GM18520 (cell line): ENCODE measurements around the gene CBFB.

Experiments used
- ATAC-seq: cut with Tn5 transposase; IDR thresholded peaks from one replicate; pipeline ENCODE4 v1.9.1; 2021; ENCODE audit not compliant: unreplicated experiment

The CBFB gene

GRCh38 chr16:67016681-67017420 lies 12.1 kb upstream of the CBFB start:
- no peak for ATAC-seq

GRCh38 chr16:67017421-67017750 lies 11.6 kb upstream of the CBFB start:
- ATAC-seq, result no peak

DNA sequence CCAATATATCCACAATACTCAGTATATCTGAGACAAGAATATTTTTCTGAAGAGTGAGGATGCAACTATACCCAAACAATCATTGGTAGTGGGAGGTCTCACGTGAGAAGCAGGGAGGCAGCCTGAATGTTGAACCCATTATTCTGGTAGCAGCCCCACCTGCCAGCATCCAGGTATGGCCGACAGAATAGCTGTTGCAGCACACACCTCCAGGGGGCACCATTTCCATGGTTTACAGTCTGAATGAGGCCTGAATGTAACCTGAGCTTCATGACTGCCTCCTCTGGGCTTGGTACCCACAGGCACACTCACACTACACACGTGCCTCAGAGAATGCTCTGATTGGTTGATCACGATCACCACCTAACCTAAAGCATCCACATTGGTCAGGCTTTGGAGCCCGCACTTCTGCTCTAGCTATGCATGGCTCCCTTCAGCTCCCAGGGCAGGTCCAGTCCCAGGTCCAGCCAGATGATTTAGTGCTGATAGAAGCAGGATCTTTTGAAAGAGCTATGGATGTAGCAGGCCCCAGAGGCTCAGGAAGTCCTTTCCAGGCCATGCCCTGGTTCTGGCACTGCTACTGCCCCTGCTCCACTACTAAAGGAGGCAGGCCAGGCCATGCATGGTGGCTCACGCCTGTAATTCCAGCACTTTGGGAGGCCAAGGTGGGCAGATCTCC lies 11.0 kb upstream of the CBFB start:
- peak; percentile 88 for ATAC-seq

DNA sequence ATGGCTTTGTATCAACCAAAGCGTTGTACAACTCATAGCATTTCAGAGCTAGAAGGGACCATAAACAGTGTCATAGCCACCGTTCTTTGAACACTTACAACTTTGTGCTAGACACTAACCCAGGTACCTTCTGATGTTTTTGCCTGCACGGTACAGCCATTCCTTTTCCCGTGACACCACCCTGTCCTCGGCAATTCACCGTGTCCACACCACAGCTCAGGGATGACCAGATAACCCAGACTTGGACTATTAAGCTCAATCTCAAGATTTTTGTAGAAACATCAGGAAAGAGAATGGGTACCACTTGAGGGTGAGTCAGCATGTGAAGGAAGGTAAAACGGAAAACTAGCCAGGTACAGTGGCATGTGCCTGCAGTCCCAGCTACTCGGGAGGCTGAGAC lies 9.8 kb upstream of the CBFB start:
- ATAC-seq, result no peak

- ATAC-seq, result no peak
Measured at GRCh38 chr16:67021321-67021720, 7.6 kb upstream of the CBFB start.

- no peak for ATAC-seq
Measured at GRCh38 chr16:67022531-67023214, 6.3 kb upstream of the CBFB start.

DNA sequence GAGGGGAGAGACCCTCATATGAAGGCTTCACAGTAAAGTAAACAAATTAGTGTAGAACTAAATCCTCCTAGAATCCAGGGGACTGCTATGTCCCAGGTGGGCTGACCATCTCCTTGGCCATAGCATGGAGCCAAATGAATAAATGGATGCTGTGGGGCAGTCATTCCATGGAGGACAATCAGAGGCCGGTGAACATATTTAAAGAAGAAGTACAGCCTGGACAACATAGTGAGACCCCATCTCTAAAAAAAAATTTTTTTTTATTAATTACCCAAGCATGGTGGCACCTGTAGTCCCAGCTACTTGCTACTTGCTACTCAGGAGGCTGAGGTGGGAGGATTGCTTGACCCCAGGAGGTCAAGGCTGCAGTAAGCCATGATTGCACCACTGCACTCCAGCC lies 5.3 kb upstream of the CBFB start:
- ATAC-seq, result no peak

DNA sequence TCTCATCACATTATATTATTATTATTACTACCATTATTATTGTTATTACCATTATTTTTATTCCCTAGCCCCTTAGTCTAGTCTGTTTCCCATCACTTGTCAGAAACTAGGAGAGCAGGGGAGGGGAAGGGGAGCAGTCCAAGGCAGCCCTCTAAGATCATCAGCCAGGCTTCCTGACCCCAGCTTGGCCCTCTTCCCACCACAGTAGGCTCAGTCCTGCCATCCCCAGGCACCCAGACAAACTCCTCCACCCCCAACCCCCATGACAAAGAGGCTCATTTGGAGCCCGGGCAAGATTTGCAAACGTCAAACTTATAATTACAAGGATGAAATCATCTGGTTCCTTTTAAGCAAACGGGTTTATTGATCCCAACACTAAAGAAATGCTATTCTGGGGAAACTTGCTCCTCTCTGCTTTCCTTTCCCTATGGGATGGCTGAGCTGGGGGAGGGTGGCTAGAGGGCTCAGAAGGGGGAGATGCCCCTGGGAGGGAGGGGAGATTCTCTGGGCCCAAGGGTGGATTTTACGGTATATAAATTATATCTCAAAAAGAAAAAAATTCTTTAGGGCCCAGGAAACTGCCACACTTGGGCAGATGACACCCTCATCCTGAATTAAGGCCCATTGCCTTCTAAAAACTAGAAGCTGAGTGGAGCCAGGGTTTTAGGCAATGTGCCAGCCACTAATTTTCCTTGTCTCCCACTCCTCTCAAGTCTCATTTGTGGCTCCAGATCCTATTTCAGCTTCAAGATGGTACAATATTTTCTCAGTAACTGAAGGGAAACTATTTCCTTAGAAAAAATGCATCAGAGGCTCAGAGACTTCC lies 4.4 kb upstream of the CBFB start:
- ATAC-seq, result no peak

GRCh38 chr16:67025210-67025550 lies 3.8 kb upstream of the CBFB start:
- ATAC-seq, result no peak

- ATAC-seq, result no peak
Measured at GRCh38 chr16:67026570-67026969, 2.4 kb upstream of the CBFB start.

- ATAC-seq, result no peak
Measured at GRCh38 chr16:67027046-67027445, 1.9 kb upstream of the CBFB start.

- no peak for ATAC-seq
Measured at GRCh38 chr16:67028167-67028695, 718 bp upstream of the CBFB start.

DNA sequence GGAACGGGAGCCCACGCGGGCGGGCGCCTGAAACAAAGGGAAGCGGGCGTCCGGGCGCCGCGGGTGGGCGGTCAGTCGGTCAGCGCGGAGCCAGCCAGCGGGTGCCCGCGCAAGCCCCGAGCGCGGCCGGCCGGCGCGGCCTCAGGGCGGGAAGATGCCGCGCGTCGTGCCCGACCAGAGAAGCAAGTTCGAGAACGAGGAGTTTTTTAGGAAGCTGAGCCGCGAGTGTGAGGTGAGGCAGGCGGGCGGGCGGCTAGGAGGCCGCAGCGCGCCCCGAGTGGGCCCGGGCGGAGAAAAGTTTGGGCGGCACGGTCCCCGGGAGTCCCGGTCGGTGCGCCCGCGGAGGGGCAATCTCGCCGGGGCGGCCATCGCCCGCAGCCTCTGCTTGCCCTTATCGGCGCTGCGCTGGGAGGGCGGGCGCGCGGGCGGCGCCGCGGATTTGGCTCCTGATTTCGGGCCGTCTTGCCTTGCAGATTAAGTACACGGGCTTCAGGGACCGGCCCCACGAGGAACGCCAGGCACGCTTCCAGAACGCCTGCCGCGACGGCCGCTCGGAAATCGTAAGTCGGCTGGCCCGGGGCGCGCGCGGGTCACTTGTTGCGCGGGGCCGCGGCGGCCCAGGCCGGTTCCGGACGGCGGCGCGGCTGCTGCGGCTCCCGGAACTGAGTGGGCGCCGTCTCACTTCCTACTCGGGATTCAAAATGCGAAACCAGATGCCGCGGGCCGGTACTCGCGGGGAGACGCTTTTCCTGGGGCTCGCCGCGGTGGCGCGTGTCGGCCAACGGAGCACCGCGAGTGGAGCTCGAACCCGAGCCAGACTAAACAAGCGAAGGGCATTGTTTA lies 526 bp downstream of the CBFB start:
- ATAC-seq, result peak; percentile 27

- ATAC-seq, result no peak
Measured at GRCh38 chr16:67030221-67030962, 1.4 kb downstream of the CBFB start.

DNA sequence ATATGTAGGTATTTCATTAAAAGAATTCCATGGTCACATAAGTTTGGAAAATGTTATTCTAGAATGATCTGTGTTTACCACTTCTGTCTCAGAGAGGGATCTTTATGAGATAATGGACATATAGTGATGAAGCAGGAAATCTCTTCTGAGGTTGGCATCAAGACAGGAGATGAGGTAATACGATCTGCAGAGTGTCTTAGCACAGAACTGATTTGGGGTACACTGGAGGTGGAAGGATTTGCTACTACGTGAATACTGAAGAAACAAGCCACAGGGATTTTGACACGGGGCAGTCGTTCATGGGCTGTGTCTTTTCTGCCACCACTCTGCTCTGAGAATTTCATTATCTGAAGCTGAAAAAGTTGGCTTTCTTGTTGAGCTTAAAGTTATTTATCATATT lies 5.5 kb downstream of the CBFB start:
- no peak for ATAC-seq

- no peak for ATAC-seq
Measured at GRCh38 chr16:67035364-67035763, 6.4 kb downstream of the CBFB start.

- no peak for ATAC-seq
Measured at GRCh38 chr16:67036323-67036741, 7.4 kb downstream of the CBFB start.

DNA sequence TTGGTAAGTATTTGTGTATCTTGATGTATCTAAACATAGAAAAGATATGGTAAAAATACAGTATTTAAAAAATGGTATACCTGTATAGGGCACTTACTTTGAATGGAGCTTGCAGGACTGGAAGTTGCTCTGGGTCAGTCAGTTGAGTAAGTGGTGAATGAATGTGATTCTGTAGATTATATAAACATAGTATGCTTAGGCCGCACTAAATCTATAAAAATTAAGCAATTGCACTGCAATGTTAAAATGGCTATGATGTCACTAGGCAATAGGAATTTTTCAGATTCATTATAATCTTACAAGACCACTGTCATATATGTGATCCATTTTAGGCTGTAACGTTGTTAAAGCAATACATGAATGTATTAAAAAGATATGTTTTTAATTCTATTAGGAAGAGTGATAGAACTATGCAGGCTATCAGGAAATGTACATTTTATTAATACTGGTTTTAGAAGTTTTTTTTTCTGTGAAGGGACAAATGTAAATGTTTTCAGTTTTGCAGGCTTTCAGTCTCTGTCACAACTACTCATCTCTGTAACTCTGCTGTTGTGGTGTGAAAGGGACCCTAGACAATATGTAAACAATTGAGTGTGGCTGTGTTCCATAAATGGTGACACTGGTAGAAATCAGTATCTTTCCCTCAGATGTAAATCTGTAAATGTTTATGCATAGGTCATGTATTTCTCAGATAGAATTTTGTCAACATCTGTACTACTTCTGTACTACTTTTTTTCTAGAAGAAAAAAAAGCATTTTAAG lies 10.5 kb downstream of the CBFB start:
- peak; percentile 69 for ATAC-seq

GRCh38 chr16:67040166-67040565 lies 11.2 kb downstream of the CBFB start:
- no peak for ATAC-seq
